ENCODE data around the gene FADS2. TPM values are rescaled to one million over a fixed set of nuclear protein-coding genes. Genes with fewer than 3 reads are reported as not detected.
A peak's percentile ranks its signal among the peaks of the same experiment; 100 is the strongest.

The FADS2 gene
- total RNA-seq, 1 experiment from 2014 or later: 1,097 TPM

GRCh38 chr11:61844909-61845565, 16.9 kb downstream of the FADS2 start:
- intact Hi-C loops (cut with micrococcal nuclease; ENCODE audit: unreplicated experiment): no loop called here
- Histone ChIP-seq H3K9me3 (ENCODE audit: low read depth, low read length, poor library complexity, severe bottlenecking) (no peaks in the 10 kb centered on the region), H3K27ac (ENCODE audit: low read depth, low read length, poor library complexity, severe bottlenecking) (peak overlapping the region; percentile 65), H3K4me3 (ENCODE audit: low read depth, low read length, poor library complexity, severe bottlenecking) (no peak overlapping the region), H3K27me3 (replicated peaks; ENCODE audit: insufficient read depth, low read depth, low read length, poor library complexity) (no peaks in the 10 kb centered on the region), H3K4me1 (ENCODE audit: insufficient read depth, low read length, poor library complexity, severe bottlenecking) (peaks cover 4% of the 10 kb centered on the region), H3K36me3 (ENCODE audit: insufficient read depth, low read length, poor library complexity, severe bottlenecking) (peaks cover 100% of the 10 kb centered on the region)
- POLR2A ChIA-PET (ENCODE audit: low non-redundant PET): no interaction called here
- no peak for DNase-seq (ENCODE audit: low spot score)
- TF ChIP-seq CTCF (conservative IDR thresholded peaks at IDR 0.05; ENCODE audit: low read depth, low read length): no peak
- TF ChIP-seq EZH2 (IDR thresholded peaks at IDR 0.05; ENCODE audit: borderline replicate concordance, low read depth, low read length, poor library complexity, severe bottlenecking): no peak
- CTCF ChIA-PET: no interaction called here
- BruUV-seq (replicated peaks): no TSS peak

GRCh38 chr11:61846362-61847020, 18.4 kb downstream of the FADS2 start:
- H3K4me3 ChIP-seq (ENCODE audit: low read depth, low read length, poor library complexity, severe bottlenecking): no peak overlapping the region
- no peaks in the 10 kb centered on the region for H3K27me3 ChIP-seq (replicated peaks; ENCODE audit: insufficient read depth, low read depth, low read length, poor library complexity)
- BruUV-seq (replicated peaks): no TSS peak
- CTCF ChIA-PET: no interaction called here
- intact Hi-C loops (cut with micrococcal nuclease; ENCODE audit: unreplicated experiment): no loop called here
- POLR2A ChIA-PET (ENCODE audit: low non-redundant PET): no interaction called here
- TF ChIP-seq EZH2 (IDR thresholded peaks at IDR 0.05; ENCODE audit: borderline replicate concordance, low read depth, low read length, poor library complexity, severe bottlenecking) (no peak), CTCF (conservative IDR thresholded peaks at IDR 0.05; ENCODE audit: low read depth, low read length) (no peak)
- no peak for DNase-seq (ENCODE audit: low spot score)
- H3K27ac ChIP-seq (ENCODE audit: low read depth, low read length, poor library complexity, severe bottlenecking): peak overlapping the region; percentile 65
- peaks cover 16% of the 10 kb centered on the region for H3K4me1 ChIP-seq (ENCODE audit: insufficient read depth, low read length, poor library complexity, severe bottlenecking)
- peaks cover 100% of the 10 kb centered on the region for H3K36me3 ChIP-seq (ENCODE audit: insufficient read depth, low read length, poor library complexity, severe bottlenecking)
- no peaks in the 10 kb centered on the region for H3K9me3 ChIP-seq (ENCODE audit: low read depth, low read length, poor library complexity, severe bottlenecking)

- intact Hi-C loops (cut with micrococcal nuclease; ENCODE audit: unreplicated experiment): no loop called here
- H3K4me3 ChIP-seq (ENCODE audit: low read depth, low read length, poor library complexity, severe bottlenecking): no peak overlapping the region
- no peaks in the 10 kb centered on the region for H3K9me3 ChIP-seq (ENCODE audit: low read depth, low read length, poor library complexity, severe bottlenecking)
- H3K27me3 ChIP-seq (replicated peaks; ENCODE audit: insufficient read depth, low read depth, low read length, poor library complexity): no peaks in the 10 kb centered on the region
- ChIA-PET POLR2A (ENCODE audit: low non-redundant PET) (no interaction called here), CTCF (no interaction called here)
- no peak for DNase-seq (ENCODE audit: low spot score)
- H3K27ac ChIP-seq (ENCODE audit: low read depth, low read length, poor library complexity, severe bottlenecking): no peak overlapping the region
- no peak for TF ChIP-seq EZH2 (IDR thresholded peaks at IDR 0.05; ENCODE audit: borderline replicate concordance, low read depth, low read length, poor library complexity, severe bottlenecking)
- no peak for TF ChIP-seq CTCF (conservative IDR thresholded peaks at IDR 0.05; ENCODE audit: low read depth, low read length)
- peaks cover 26% of the 10 kb centered on the region for H3K4me1 ChIP-seq (ENCODE audit: insufficient read depth, low read length, poor library complexity, severe bottlenecking)
- H3K36me3 ChIP-seq (ENCODE audit: insufficient read depth, low read length, poor library complexity, severe bottlenecking): peaks cover 97% of the 10 kb centered on the region
- no TSS peak for BruUV-seq (replicated peaks)
Measured at GRCh38 chr11:61847914-61848581, 19.9 kb downstream of the FADS2 start.

Measured in A673 (cell line).